Left kidney (tissue), 2 donors: Measurements from ENCODE around the gene DDAH1. TPM values are rescaled to one million over a fixed set of nuclear protein-coding genes. Genes with fewer than 3 reads are reported as not detected.

ENCODE experiments used
- DNase-seq: peaks from one replicate; pipeline ENCODE4 v3.0.0-alpha.2; 2013
- polyA plus RNA-seq: library from polyadenylated mRNA; unstranded; fragments of 120-200 nt; gene quantifications from one replicate; pipeline ENCODE4 v1.2.1, GENCODE V29; 2013; ENCODE audit not compliant: insufficient read length

The DDAH1 gene
- polyA plus RNA-seq, 1 donor, result 127 TPM

- DNase-seq, result no peak
These were observed 158.7 kb downstream of the DDAH1 start for GRCh38 chr1:85306236-85306635.

- no peak for DNase-seq
These were observed 161.4 kb downstream of the DDAH1 start for GRCh38 chr1:85303440-85304162.

GRCh38 chr1:85300140-85300539 lies 164.8 kb downstream of the DDAH1 start:
- DNase-seq, result no peak

GRCh38 chr1:85297855-85298629 lies 166.9 kb downstream of the DDAH1 start:
- peak; percentile 76 for DNase-seq

GRCh38 chr1:85297538-85297854 lies 167.5 kb downstream of the DDAH1 start:
- DNase-seq, result no peak

- DNase-seq, result no peak
These were observed 168.0 kb downstream of the DDAH1 start for GRCh38 chr1:85296980-85297379.

GRCh38 chr1:85295654-85296053 lies 169.3 kb downstream of the DDAH1 start:
- DNase-seq, result no peak

GRCh38 chr1:85295006-85295431 lies 169.9 kb downstream of the DDAH1 start:
- no peak for DNase-seq

- DNase-seq, result no peak
These were observed 174.1 kb downstream of the DDAH1 start for GRCh38 chr1:85290826-85291225.

- DNase-seq, result no peak
These were observed 175.1 kb downstream of the DDAH1 start for GRCh38 chr1:85289848-85290335.

- DNase-seq, result no peak
These were observed 175.6 kb downstream of the DDAH1 start for GRCh38 chr1:85289207-85289847.

GRCh38 chr1:85284202-85284601 lies 180.8 kb downstream of the DDAH1 start:
- DNase-seq, result no peak

GRCh38 chr1:85283475-85284199 lies 181.3 kb downstream of the DDAH1 start:
- DNase-seq, result no peak

GRCh38 chr1:85282424-85282823 lies 182.5 kb downstream of the DDAH1 start:
- no peak for DNase-seq

GRCh38 chr1:85280636-85281035 lies 184.3 kb downstream of the DDAH1 start:
- no peak for DNase-seq

GRCh38 chr1:85279458-85280080 lies 185.4 kb downstream of the DDAH1 start:
- DNase-seq, result no peak

- DNase-seq, result no peak
These were observed 186.1 kb downstream of the DDAH1 start for GRCh38 chr1:85278853-85279314.

GRCh38 chr1:85277802-85278201 lies 187.2 kb downstream of the DDAH1 start:
- DNase-seq, result no peak

GRCh38 chr1:85276978-85277639 lies 187.8 kb downstream of the DDAH1 start:
- no peak for DNase-seq

GRCh38 chr1:85276215-85276977 lies 188.6 kb downstream of the DDAH1 start, which contains the start of gene BCL10:
Gene BCL10, minus strand, starts transcription at chr1:85276632. Its CDS starts 280 bp downstream, at chr1:85276352.
- DNase-seq, result peak; percentile 97
